ENCODE measurements around the gene CFAP410. TPM values are rescaled to one million over a fixed set of nuclear protein-coding genes. Genes with fewer than 3 reads are reported as not detected.

Gene CFAP410
- total and polyA plus RNA-seq, 2 donors from 2014 or later: 23.3 to 45.3 TPM

DNA sequence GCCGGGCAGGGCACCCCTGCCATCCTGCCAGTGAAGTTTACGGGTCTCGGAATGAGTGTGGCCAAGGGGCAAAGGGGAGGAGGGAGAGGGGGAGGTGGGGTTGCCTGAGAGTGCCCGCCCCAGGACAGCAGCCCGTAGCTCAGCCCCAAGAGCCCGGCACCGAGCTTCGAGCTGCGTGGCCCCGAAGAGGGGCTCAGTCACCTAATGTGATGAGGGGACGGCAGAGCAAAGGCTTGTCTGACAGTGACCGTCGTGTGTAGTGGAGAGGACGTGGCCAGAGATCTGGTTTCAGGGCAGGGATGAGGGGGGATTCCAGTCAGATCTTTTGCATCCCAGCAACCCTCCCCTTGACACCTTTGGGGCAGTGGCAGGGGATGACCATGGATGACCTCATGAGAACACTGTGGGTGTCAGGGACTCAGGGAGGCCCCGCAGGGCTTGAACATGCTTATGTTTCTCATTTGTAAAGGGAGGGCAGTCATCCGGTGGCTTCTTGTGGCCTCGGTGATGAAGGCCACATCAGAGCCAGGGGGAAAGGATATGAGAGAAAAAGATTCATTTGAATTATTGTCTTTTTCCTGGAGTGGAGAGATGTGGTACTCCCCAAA lies 13.2 kb upstream of the CFAP410 start:
- no peaks in the 10 kb centered on the region for H3K36me3 ChIP-seq (ENCODE audit: control insufficient read depth in 2 of 3, insufficient read depth in 3 of 3, low read length in 3 of 3)
- no peak overlapping the region for H3K4me3 ChIP-seq (ENCODE audit: low read length in 3 of 3)
- no peaks in the 10 kb centered on the region for H3K9me3 ChIP-seq (ENCODE audit: control insufficient read depth in 2 of 3, insufficient read depth in 1 of 3, low read length in 3 of 3)
- intact Hi-C loops (cut with DNase I): no loop called here
- TF ChIP-seq, protein P1, sequence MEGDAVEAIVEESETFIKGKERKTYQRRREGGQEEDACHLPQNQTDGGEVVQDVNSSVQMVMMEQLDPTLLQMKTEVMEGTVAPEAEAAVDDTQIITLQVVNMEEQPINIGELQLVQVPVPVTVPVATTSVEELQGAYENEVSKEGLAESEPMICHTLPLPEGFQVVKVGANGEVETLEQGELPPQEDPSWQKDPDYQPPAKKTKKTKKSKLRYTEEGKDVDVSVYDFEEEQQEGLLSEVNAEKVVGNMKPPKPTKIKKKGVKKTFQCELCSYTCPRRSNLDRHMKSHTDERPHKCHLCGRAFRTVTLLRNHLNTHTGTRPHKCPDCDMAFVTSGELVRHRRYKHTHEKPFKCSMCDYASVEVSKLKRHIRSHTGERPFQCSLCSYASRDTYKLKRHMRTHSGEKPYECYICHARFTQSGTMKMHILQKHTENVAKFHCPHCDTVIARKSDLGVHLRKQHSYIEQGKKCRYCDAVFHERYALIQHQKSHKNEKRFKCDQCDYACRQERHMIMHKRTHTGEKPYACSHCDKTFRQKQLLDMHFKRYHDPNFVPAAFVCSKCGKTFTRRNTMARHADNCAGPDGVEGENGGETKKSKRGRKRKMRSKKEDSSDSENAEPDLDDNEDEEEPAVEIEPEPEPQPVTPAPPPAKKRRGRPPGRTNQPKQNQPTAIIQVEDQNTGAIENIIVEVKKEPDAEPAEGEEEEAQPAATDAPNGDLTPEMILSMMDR (IDR thresholded peaks at IDR 0.05; ENCODE audit: borderline replicate concordance, extremely low read depth, insufficient read depth): no peak
- H3K27ac ChIP-seq (ENCODE audit: low read depth in 2 of 2, low read length in 2 of 2): no peak overlapping the region
- no peak overlapping the region for H3K9ac ChIP-seq (ENCODE audit: low read length in 3 of 3)
- no peak for FAIRE-seq
- peak in 1 of 5 donors; percentile 61 for DNase-seq
- no peaks in the 10 kb centered on the region for H3K4me1 ChIP-seq (ENCODE audit: control insufficient read depth in 2 of 3, insufficient read depth in 2 of 3, low read depth in 1 of 3, low read length in 3 of 3)
- H3K27me3 ChIP-seq (ENCODE audit: control insufficient read depth, insufficient read depth, low read length): peaks cover 7% of the 10 kb centered on the region

DNA sequence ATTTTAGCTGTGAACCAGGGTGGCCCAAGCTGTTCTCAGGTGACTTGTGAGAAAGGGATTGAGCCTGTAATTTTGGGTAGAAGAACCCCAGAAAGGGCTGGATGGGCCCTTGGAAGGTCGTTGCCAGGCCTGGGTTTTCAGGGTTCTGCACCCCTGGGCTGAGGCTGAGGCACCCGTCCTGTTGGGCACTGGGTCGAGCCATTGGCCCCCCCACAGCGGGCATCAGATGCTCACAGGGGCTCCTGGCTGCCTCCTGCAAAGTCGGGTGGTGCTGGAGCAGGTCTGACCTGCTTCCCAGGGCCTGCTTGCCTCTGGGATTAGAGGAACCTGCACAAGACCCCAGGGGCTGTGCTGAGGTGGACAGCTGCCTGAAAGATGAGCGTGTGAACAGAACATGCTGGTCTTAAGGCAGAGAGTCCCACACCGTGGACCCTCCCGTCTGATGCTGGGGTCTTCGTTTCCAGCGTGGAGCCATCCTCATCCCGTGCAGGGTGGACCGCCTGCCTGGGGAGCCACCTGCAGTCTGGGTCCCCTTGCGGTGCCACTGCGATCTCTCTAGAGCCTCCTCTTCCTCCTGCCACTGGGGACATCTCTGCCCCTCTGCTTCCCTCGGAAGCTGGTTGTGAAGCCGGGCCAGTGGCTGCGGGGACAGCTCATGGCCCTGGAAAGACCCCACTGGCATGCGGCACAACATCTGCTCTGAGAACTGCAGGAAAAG lies 12.5 kb upstream of the CFAP410 start:
- intact Hi-C loops (cut with DNase I): no loop called here
- H3K4me3 ChIP-seq (ENCODE audit: low read length in 3 of 3): no peak overlapping the region
- FAIRE-seq (no peak), DNase-seq (peak in 1 of 5 donors; percentile 63)
- TF ChIP-seq, protein P1 (IDR thresholded peaks at IDR 0.05; ENCODE audit: borderline replicate concordance, extremely low read depth, insufficient read depth): no peak
- H3K27me3 ChIP-seq (ENCODE audit: control insufficient read depth, insufficient read depth, low read length): peaks cover 7% of the 10 kb centered on the region
- H3K9me3 ChIP-seq (ENCODE audit: control insufficient read depth in 2 of 3, insufficient read depth in 1 of 3, low read length in 3 of 3): no peaks in the 10 kb centered on the region
- no peaks in the 10 kb centered on the region for H3K4me1 ChIP-seq (ENCODE audit: control insufficient read depth in 2 of 3, insufficient read depth in 2 of 3, low read depth in 1 of 3, low read length in 3 of 3)
- H3K9ac ChIP-seq (ENCODE audit: low read length in 3 of 3): no peak overlapping the region
- no peaks in the 10 kb centered on the region for H3K36me3 ChIP-seq (ENCODE audit: control insufficient read depth in 2 of 3, insufficient read depth in 3 of 3, low read length in 3 of 3)
- no peak overlapping the region for H3K27ac ChIP-seq (ENCODE audit: low read depth in 2 of 2, low read length in 2 of 2)

DNA sequence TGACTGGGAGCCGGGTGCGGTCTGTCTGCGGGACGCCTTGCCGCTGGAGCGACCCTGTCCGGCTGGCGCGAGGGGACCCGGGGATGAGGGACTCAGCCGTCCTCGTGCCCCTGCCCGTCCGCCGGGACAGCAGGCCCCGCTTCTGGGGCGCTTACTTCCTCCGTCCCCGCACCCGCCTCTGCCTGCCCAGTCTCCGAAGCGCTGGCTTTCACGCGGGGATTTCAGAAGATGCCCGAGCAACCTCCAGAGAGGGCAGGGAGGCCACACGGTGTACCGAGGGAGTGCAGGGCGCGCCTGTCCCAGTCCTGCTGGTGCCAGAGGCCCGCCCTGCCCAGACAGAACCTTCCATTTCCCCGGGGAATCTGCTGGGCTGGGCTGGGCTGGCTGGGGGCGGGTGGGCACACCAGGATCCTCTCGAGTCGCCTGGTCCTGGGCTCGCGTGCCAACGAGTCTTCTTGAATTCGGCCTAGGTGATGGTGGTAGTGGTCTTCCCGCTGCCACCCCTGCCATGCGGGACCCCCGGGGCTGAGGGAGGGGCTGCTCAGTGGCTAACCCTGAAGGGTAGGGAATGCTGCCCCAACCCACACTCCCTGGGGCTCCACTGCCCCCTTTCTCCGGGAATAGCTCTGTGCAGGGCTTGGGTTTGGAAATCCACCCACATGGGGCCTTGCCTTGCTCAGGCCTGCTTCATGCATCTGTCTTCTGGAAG lies 11.7 kb upstream of the CFAP410 start:
- H3K9me3 ChIP-seq (ENCODE audit: control insufficient read depth in 2 of 3, insufficient read depth in 1 of 3, low read length in 3 of 3): no peaks in the 10 kb centered on the region
- FAIRE-seq (no peak), DNase-seq (no peak)
- TF ChIP-seq, protein P1 (IDR thresholded peaks at IDR 0.05; ENCODE audit: borderline replicate concordance, extremely low read depth, insufficient read depth): no peak
- no peak overlapping the region for H3K4me3 ChIP-seq (ENCODE audit: low read length in 3 of 3)
- H3K27me3 ChIP-seq (ENCODE audit: control insufficient read depth, insufficient read depth, low read length): peaks cover 7% of the 10 kb centered on the region
- no peak overlapping the region for H3K9ac ChIP-seq (ENCODE audit: low read length in 3 of 3)
- H3K27ac ChIP-seq (ENCODE audit: low read depth in 2 of 2, low read length in 2 of 2): no peak overlapping the region
- no peaks in the 10 kb centered on the region for H3K4me1 ChIP-seq (ENCODE audit: control insufficient read depth in 2 of 3, insufficient read depth in 2 of 3, low read depth in 1 of 3, low read length in 3 of 3)
- intact Hi-C loops (cut with DNase I): no loop called here
- no peaks in the 10 kb centered on the region for H3K36me3 ChIP-seq (ENCODE audit: control insufficient read depth in 2 of 3, insufficient read depth in 3 of 3, low read length in 3 of 3)

All from kidney (tissue), 14 donors.